GM12892 (cell line): ENCODE data around the gene GPR3.

Experiments used
- POLR2AphosphoS5 ChIP-seq: IDR thresholded peaks from 2 replicates; pipeline ENCODE4 v1.6.1; 2011; ENCODE audit warnings: low read depth, low read length, control low read depth
- TAF1 ChIP-seq: IDR thresholded peaks from 2 replicates; pipeline ENCODE4 v1.6.1; 2011; ENCODE audit warnings: low read depth, mild to moderate bottlenecking, control low read depth, low read length, borderline replicate concordance

GRCh38 chr1:27366411-27367159 is 25.8 kb upstream of the GPR3 start, which contains the start of gene MAP3K6:
- no peak for TF ChIP-seq TAF1
- TF ChIP-seq POLR2AphosphoS5: no peak
